H9 (cell line): Measurements from ENCODE around the gene LIPC. TPM values are rescaled to one million over a fixed set of nuclear protein-coding genes. Genes with fewer than 3 reads are reported as not detected.

Experiments
- DNase-seq: peaks from one replicate; pipeline ENCODE4 v3.0.0-alpha.2; 2017
- H2AFZ ChIP-seq: one replicate; pipeline ENCODE4 v1.6.1; 2013; ENCODE audit warnings: mild to moderate bottlenecking, low read length, control low read depth, moderate library complexity
- H2AK5ac ChIP-seq: 2 replicates; pipeline ENCODE4 v1.6.1; 2013; ENCODE audit warnings: low read length, control low read depth, mixed read lengths; ENCODE audit not compliant: insufficient read length
- H2BK120ac ChIP-seq: one replicate; pipeline ENCODE4 v1.6.1; 2013; ENCODE audit warnings: low read depth, mild to moderate bottlenecking, low read length, control low read depth, inconsistent platforms; ENCODE audit not compliant: poor library complexity, severe bottlenecking
- H2BK12ac ChIP-seq: 2 replicates; pipeline ENCODE4 v1.6.1; 2013; ENCODE audit warnings: low read length, control low read depth, mixed read lengths, low read depth; ENCODE audit not compliant: insufficient read length
- H2BK15ac ChIP-seq: 2 replicates; pipeline ENCODE4 v1.6.1; 2013; ENCODE audit warnings: low read depth, low read length, control low read depth
- H2BK20ac ChIP-seq: one replicate; pipeline ENCODE4 v1.6.1; 2013; ENCODE audit warnings: low read depth, mild to moderate bottlenecking, low read length, control low read depth, inconsistent platforms; ENCODE audit not compliant: poor library complexity, severe bottlenecking
- H2BK5ac ChIP-seq: 2 replicates; pipeline ENCODE4 v1.6.1; 2013; ENCODE audit warnings: low read length, control low read depth, mixed read lengths; ENCODE audit not compliant: insufficient read length
- H3K14ac ChIP-seq: 2 replicates; pipeline ENCODE4 v1.6.1; 2013; ENCODE audit warnings: low read length, control low read depth; ENCODE audit not compliant: insufficient read depth
- H3K18ac ChIP-seq: 2 replicates; pipeline ENCODE4 v1.6.1; 2013; ENCODE audit warnings: low read depth, mild to moderate bottlenecking, mixed read lengths, low read length, control low read depth; ENCODE audit not compliant: insufficient read length
- H3K23ac ChIP-seq: 2 replicates; pipeline ENCODE4 v1.6.1; 2013; ENCODE audit warnings: low read length, control low read depth, mixed read lengths, low read depth; ENCODE audit not compliant: insufficient read length
- H3K23me2 ChIP-seq: 2 replicates; pipeline ENCODE4 v1.6.1; 2013; ENCODE audit warnings: low read depth, mild to moderate bottlenecking, mixed read lengths, low read length, control low read depth; ENCODE audit not compliant: insufficient read length, poor library complexity, severe bottlenecking
- H3K27ac ChIP-seq: 2 replicates; pipeline ENCODE4 v1.5.1; 2013; ENCODE audit warnings: low read length, control low read depth, mixed read lengths, low read depth; ENCODE audit not compliant: insufficient read length
- H3K27me3 ChIP-seq: 2 replicates; pipeline ENCODE4 v1.6.1; 2013; ENCODE audit warnings: low read length, control low read depth, inconsistent platforms; ENCODE audit not compliant: insufficient read depth
- H3K4ac ChIP-seq: 2 replicates; pipeline ENCODE4 v1.6.1; 2013; ENCODE audit warnings: low read depth, mild to moderate bottlenecking, control low read depth, inconsistent platforms, low read length, moderate library complexity
- H3K4me1 ChIP-seq: 2 replicates; pipeline ENCODE4 v1.6.1; 2013; ENCODE audit warnings: low read length, control low read depth, inconsistent platforms; ENCODE audit not compliant: insufficient read depth
- H3K4me2 ChIP-seq: 2 replicates; pipeline ENCODE4 v1.6.1; 2013; ENCODE audit warnings: low read length, control low read depth, mixed read lengths; ENCODE audit not compliant: insufficient read length, insufficient read depth
- H3K56ac ChIP-seq: 2 replicates; pipeline ENCODE4 v1.6.1; 2013; ENCODE audit warnings: low read depth, mild to moderate bottlenecking, mixed read lengths, low read length, control low read depth; ENCODE audit not compliant: insufficient read length
- H3K79me1 ChIP-seq: 2 replicates; pipeline ENCODE4 v1.6.1; 2013; ENCODE audit warnings: low read depth, mild to moderate bottlenecking, moderate library complexity, low read length, control low read depth, inconsistent platforms; ENCODE audit not compliant: insufficient read depth, poor library complexity, severe bottlenecking
- H3K79me2 ChIP-seq: 2 replicates; pipeline ENCODE4 v1.6.1; 2013; ENCODE audit warnings: low read length, control low read depth, inconsistent platforms; ENCODE audit not compliant: insufficient read depth
- H3K9ac ChIP-seq: 2 replicates; pipeline ENCODE4 v1.6.1; 2013; ENCODE audit warnings: low read length, control low read depth, mixed read lengths; ENCODE audit not compliant: insufficient read length; ENCODE audit errors: extremely low read depth
- H3K9me3 ChIP-seq: one replicate; pipeline ENCODE4 v1.6.1; 2013; ENCODE audit warnings: low read depth, low read length, inconsistent platforms; ENCODE audit not compliant: control insufficient read depth
- H3T11ph ChIP-seq: one replicate; pipeline ENCODE4 v1.6.1; 2013; ENCODE audit warnings: mild to moderate bottlenecking, low read length, control low read depth, inconsistent platforms
- H4K20me1 ChIP-seq: one replicate; pipeline ENCODE4 v1.6.1; 2013; ENCODE audit not compliant: control insufficient read depth, insufficient read length, insufficient read depth
- H4K5ac ChIP-seq: 2 replicates; pipeline ENCODE4 v1.6.1; 2013; ENCODE audit warnings: low read depth, mild to moderate bottlenecking, mixed read lengths, low read length, control low read depth; ENCODE audit not compliant: insufficient read length
- H4K8ac ChIP-seq: replicated peaks from 2 replicates; pipeline ENCODE4 v1.6.1; 2013; ENCODE audit warnings: low read length, control low read depth, mixed read lengths, low read depth; ENCODE audit not compliant: insufficient read length
- H4K91ac ChIP-seq: 2 replicates; pipeline ENCODE4 v1.6.1; 2013; ENCODE audit warnings: low read depth, mild to moderate bottlenecking, moderate library complexity, mixed read lengths, low read length, control low read depth; ENCODE audit not compliant: insufficient read length
- H3K27ac Mint-ChIP-seq, 3 experiments: 2 replicates in 2 of 3; 3 replicates in 1 of 3; pipeline ENCODE4 v1.8.0; 2020 to 2021; ENCODE audit warnings: mixed read lengths in 3 of 3, mild to moderate bottlenecking in 1 of 3, moderate library complexity in 1 of 3
- H3K27me3 Mint-ChIP-seq: 2 replicates; pipeline ENCODE4 v1.8.0; 2021; ENCODE audit warnings: low read depth, mild to moderate bottlenecking, moderate library complexity, mixed read lengths
- H3K36me3 Mint-ChIP-seq, 3 experiments: 2 replicates in 2 of 3; 3 replicates in 1 of 3; pipeline ENCODE4 v1.8.0; 2020 to 2021; ENCODE audit warnings: low read depth in 3 of 3, mixed read lengths in 3 of 3; ENCODE audit not compliant: insufficient read depth in 1 of 3
- H3K4me1 Mint-ChIP-seq, 2 experiments: 2 replicates each; pipeline ENCODE4 v1.8.0; 2020; ENCODE audit warnings: mixed read lengths in 2 of 2
- H3K4me3 Mint-ChIP-seq, 2 experiments: 2 replicates in 1 of 2; 3 replicates in 1 of 2; pipeline ENCODE4 v1.8.0; 2020 to 2021; ENCODE audit warnings: mild to moderate bottlenecking in 2 of 2, mixed read lengths in 2 of 2, moderate library complexity in 1 of 2
- H3K9me3 Mint-ChIP-seq, 2 experiments: 2 replicates in 1 of 2; 3 replicates in 1 of 2; pipeline ENCODE4 v1.8.0; 2020; ENCODE audit warnings: mild to moderate bottlenecking in 2 of 2, mixed read lengths in 2 of 2, moderate library complexity in 1 of 2
- CTCF ChIP-seq: fragments of 200-600 bp; sonication (generic); conservative IDR thresholded peaks from 3 replicates; pipeline ENCODE4 v1.8.0; 2021; ENCODE audit warnings: antibody characterized with exemption, mild to moderate bottlenecking
- WGBS: extraction: QIAGEN DNeasy Blood & Tissue Kit; methylation state at CpG from one replicate; pipeline ENCODE4 v1.1.7; 2013; ENCODE audit warnings: missing lambda C conversion rate, low lambda C conversion rate, mixed read lengths; ENCODE audit not compliant: insufficient read length; ENCODE audit errors: extremely low coverage; 5-methylcytosine and 5-hydroxymethylcytosine counted together
- total RNA-seq: library from RNA; stranded (reverse); gene quantifications from 2 replicates; pipeline ENCODE4 v1.2.1, GENCODE V29; 2021

The LIPC gene
- total RNA-seq, 1 experiment from 2014 or later, result not detected

GRCh38 chr15:58459560-58459959 lies 27.8 kb downstream of the LIPC start:
- H2BK15ac ChIP-seq, result no peak overlapping the region
- no peaks in the 10 kb centered on the region for H4K20me1 ChIP-seq
- Mint-ChIP-seq H3K36me3 (no peaks in the 10 kb centered on the region), H3K4me3 (no peak overlapping the region), H3K27me3 (peaks cover 2% of the 10 kb centered on the region; the same call in 1 of the 2 replicates), H3K4me1 (peaks cover 7 to 8% of the 10 kb centered on the region in 2 experiments; a peak in 3 of 4 replicates), H3K9me3 (no peaks in the 10 kb centered on the region), H3K27ac (no peak overlapping the region)
- H2AK5ac ChIP-seq, result no peak overlapping the region
- no peak overlapping the region for H4K8ac ChIP-seq
- no peaks in the 10 kb centered on the region for H3K23me2 ChIP-seq
- no peak overlapping the region for H3K14ac ChIP-seq
- WGBS, result no CpG with 5 or more reads among the region's 10 CpGs
- H3K4ac ChIP-seq, result no peak overlapping the region
- no peak overlapping the region for H3K9ac ChIP-seq
- H3K56ac ChIP-seq, result no peak overlapping the region
- H3K9me3 ChIP-seq, result no peaks in the 10 kb centered on the region
- no peak overlapping the region for H3K27ac ChIP-seq
- no peaks in the 10 kb centered on the region for H3K4me1 ChIP-seq
- H3K4me2 ChIP-seq, result no peak overlapping the region
- H3K23ac ChIP-seq, result no peak overlapping the region
- H4K91ac ChIP-seq, result no peak overlapping the region
- H3K79me1 ChIP-seq, result no peaks in the 10 kb centered on the region
- no peak overlapping the region for H2BK12ac ChIP-seq
- H3K18ac ChIP-seq, result no peak overlapping the region
- no peak overlapping the region for H4K5ac ChIP-seq
- no peak for DNase-seq
- H2AFZ ChIP-seq, result no peak overlapping the region
- no peak overlapping the region for H2BK20ac ChIP-seq
- H3K27me3 ChIP-seq, result no peaks in the 10 kb centered on the region
- no peak overlapping the region for H2BK5ac ChIP-seq
- no peaks in the 10 kb centered on the region for H3K79me2 ChIP-seq
- no peak for TF ChIP-seq CTCF
- no peak overlapping the region for H3T11ph ChIP-seq
- H2BK120ac ChIP-seq, result no peak overlapping the region
